Body of pancreas (tissue), 4 donors: ENCODE measurements around the gene LRP1. TPM values are rescaled to one million over a fixed set of nuclear protein-coding genes. Genes with fewer than 3 reads are reported as not detected.
A peak's percentile ranks its signal among the peaks of the same experiment; 100 is the strongest.

Source experiments
- ATAC-seq: fragments of 150-250 bp; one replicate; pipeline ENCODE4 v1.9.1; 2016
- DNase-seq, 4 donors: peaks; one replicate each; pipeline ENCODE4 v3.0.0-alpha.2; 2019
- H3K27ac ChIP-seq, 4 donors: fragments of 200-600 bp; sonication (generic); 1 replicate in 3 of 4; 2 replicates in 1 of 4; pipeline versions ENCODE4 v1.5.1 to v1.6.1; 2016 to 2019; ENCODE audit warnings: mild to moderate bottlenecking in 1 of 4, mixed read lengths in 1 of 4, moderate library complexity in 1 of 4
- H3K27me3 ChIP-seq, 2 donors: fragments of 200-600 bp; sonication (generic); one replicate each; pipeline ENCODE4 v1.6.0; 2016; ENCODE audit warnings: mild to moderate bottlenecking in 1 of 2
- H3K36me3 ChIP-seq, 2 donors: fragments of 200-600 bp; sonication (generic); replicated peaks in 1 of 2; 2 replicates each; pipeline ENCODE4 v1.5.1; 2016; ENCODE audit warnings: low read depth in 2 of 2; ENCODE audit not compliant: insufficient read depth in 1 of 2
- H3K4me1 ChIP-seq: fragments of 200-600 bp; sonication (generic); one replicate; pipeline ENCODE4 v1.6.0; 2016
- H3K4me3 ChIP-seq, 2 donors: fragments of 200-600 bp; sonication (generic); 1 replicate in 1 of 2; 2 replicates in 1 of 2; pipeline ENCODE4 v1.5.1; 2016 to 2019
- H3K9me3 ChIP-seq, 3 donors: fragments of 200-600 bp; sonication (generic); 1 replicate in 2 of 3; 2 replicates in 1 of 3; pipeline ENCODE4 v1.5.1; 2016
- POLR2A ChIP-seq, 3 donors: fragments of 450-650 bp; IDR thresholded peaks; one replicate each; pipeline ENCODE4 v1.6.1; 2016; ENCODE audit warnings: antibody characterized with exemption in 3 of 3, mild to moderate bottlenecking in 2 of 3
- WGBS, 2 donors: methylation state at CpG; one replicate each; pipeline ENCODE4 v1.1.5; 2017; 5-methylcytosine and 5-hydroxymethylcytosine counted together
- intact Hi-C: fragments of 100-400 bp; cut with DNase I; formaldehyde crosslinking; loops from one replicate; pipeline ENCODE4 v1.15.1; 2023
- total RNA-seq, 2 donors: library from RNA; depleted of rRNA; stranded (reverse); fragments of >200 nt; gene quantifications; one replicate each; pipeline ENCODE4 v1.1.0, GENCODE V29; 2016
- TF ChIP-seq, protein P1 (sequence below), 7 experiments: fragments of 450-650 bp in 4 of 7; fragments of 200-600 bp in 3 of 7; sonication (generic) in 3 of 7; IDR thresholded peaks; one replicate each; pipeline ENCODE4 v1.5.1; 2016 to 2019; ENCODE audit warnings: antibody characterized with exemption in 7 of 7

Gene LRP1
- total RNA-seq, 2 donors from 2014 or later = 61.2 to 162 TPM

DNA sequence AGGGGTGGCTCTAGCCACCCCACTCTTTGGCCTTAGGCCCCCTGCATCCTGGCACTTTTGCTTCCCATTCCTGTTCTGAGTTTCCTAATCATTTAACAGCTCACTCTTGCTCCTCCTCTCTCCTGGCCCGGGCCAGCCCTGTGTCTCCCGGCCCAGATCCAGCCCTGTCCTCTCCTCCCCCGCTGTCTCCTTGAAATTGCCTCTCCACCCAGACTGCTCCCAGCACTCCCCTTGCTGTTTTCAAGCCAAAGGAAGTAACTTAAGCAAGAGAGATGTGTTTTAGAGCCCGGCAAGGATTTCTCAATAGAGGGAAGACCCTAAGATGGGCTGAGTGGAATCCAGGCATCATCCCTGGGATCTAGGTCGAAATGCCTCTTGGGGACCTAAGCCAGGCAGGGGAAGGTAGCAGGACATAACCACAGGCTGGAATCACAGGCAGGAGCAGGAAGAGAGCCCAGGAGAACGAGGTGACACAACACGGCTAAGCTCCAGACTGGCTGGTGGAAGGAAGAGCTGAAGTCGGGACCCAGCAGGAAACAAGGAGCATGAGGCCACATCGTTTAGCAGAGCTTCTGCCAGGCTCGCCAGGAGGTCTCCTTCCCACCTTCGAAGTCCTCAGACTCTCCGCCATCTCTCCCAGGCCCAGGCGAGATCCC lies 21.1 kb downstream of the LRP1 start:
- peaks cover 0 to 3% of the 10 kb centered on the region in 2 donors for H3K36me3 ChIP-seq
- H3K27ac ChIP-seq = peak overlapping the region in 2 of 4 donors; percentile 58 to 69
- DNase-seq (peak in 3 of 4 donors; percentile 40 to 58 (median 41)), ATAC-seq (peak; percentile 39)
- H3K4me1 ChIP-seq = peaks cover 4% of the 10 kb centered on the region
- 55 to 64% methylated on average over 13 of the region's 13 CpGs for WGBS, 2 donors
- TF ChIP-seq, protein P1, sequence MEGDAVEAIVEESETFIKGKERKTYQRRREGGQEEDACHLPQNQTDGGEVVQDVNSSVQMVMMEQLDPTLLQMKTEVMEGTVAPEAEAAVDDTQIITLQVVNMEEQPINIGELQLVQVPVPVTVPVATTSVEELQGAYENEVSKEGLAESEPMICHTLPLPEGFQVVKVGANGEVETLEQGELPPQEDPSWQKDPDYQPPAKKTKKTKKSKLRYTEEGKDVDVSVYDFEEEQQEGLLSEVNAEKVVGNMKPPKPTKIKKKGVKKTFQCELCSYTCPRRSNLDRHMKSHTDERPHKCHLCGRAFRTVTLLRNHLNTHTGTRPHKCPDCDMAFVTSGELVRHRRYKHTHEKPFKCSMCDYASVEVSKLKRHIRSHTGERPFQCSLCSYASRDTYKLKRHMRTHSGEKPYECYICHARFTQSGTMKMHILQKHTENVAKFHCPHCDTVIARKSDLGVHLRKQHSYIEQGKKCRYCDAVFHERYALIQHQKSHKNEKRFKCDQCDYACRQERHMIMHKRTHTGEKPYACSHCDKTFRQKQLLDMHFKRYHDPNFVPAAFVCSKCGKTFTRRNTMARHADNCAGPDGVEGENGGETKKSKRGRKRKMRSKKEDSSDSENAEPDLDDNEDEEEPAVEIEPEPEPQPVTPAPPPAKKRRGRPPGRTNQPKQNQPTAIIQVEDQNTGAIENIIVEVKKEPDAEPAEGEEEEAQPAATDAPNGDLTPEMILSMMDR (IDR thresholded peaks at IDR 0.05) = no peak
- no peak for TF ChIP-seq POLR2A (IDR thresholded peaks at IDR 0.05)
- intact Hi-C loops = no loop called here
- no peaks in the 10 kb centered on the region for H3K9me3 ChIP-seq
- no peaks in the 10 kb centered on the region for H3K27me3 ChIP-seq
- no peak overlapping the region for H3K4me3 ChIP-seq

DNA sequence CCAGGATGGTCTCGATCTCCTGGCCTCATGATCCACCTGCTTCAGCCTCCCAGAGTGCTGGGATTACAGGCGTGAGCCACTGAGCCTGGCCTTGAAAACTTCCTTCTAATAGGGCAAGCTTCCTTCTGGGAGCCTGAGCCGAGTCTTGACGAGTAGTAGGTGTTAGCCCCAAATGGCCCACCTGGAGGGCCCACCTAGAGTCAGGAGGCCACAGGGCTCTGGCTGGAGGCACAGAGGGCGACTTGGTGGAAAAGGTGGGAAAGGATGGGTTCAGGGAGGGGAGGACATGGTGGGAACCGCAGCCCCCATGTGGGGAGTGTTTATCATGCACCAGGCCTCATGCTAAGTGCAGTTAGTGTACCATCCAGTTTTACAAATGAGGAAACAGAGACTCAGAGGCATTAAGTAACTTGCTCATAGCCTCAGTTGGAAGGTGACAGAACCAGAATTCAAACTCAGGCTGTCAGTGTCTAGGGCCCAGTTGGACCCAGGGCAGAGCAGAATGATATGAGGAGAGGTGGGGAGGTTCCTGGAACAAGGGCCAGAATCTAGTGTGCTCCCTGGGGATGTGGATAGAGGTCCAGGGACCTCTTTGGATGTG lies 22.2 kb downstream of the LRP1 start:
- Histone ChIP-seq H3K27me3 (no peaks in the 10 kb centered on the region), H3K27ac (peak overlapping the region in 2 of 4 donors; percentile 35 to 69), H3K4me3 (no peak overlapping the region), H3K4me1 (peaks cover 4% of the 10 kb centered on the region), H3K9me3 (no peaks in the 10 kb centered on the region), H3K36me3 (no peaks in the 10 kb centered on the region)
- DNase-seq (no peak), ATAC-seq (no peak)
- 76 to 81% methylated on average over 3 to 5 of the region's 6 CpGs for WGBS, 2 donors
- TF ChIP-seq, protein P1 (IDR thresholded peaks at IDR 0.05) = no peak
- TF ChIP-seq POLR2A (IDR thresholded peaks at IDR 0.05) = no peak
- intact Hi-C loops = no loop called here

DNA sequence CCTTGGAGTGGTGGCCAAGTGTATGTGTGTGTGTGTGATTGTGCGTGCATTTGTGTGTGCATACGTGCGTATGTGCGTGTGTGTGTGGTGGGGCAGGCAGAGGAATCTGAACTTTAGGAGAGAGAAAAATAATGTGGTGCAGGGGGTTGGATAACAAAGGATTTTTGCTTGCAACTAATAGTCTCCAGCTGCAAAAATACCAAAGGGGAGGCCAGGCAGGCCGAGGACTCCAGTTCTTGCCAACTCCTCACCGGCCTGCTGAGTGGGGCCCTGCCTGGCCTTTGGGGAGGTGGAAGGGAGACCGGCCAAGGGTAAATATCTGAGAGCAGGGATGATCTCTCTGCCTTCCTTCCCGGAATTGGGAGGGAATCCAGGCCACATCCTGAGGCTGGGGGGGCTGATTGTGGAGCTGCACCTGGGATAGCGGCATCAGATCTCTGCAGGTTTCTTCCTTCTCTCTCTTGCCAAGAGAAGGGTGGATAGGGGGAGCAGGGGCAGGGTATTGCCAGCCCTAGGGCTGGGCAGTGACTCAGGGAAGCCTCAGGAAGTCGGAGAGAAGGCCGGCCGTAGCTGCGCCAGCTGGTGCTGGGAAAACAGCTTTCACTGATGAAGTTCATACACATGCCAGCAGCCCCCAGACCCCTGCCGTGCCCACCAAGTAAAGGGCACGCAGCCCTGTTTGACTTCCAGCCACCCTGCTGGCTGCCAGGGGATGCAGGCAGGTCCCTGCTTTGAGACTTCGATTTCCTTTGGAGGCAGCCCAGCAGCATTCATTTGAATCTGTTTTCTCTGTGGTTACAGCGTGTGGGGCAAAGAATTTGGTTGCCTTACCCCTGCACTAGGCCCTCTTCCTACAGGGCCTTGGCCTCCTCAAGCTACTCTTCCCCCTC lies 23.7 kb downstream of the LRP1 start:
- peak overlapping the region in 2 of 4 donors; percentile 17 to 36 for H3K27ac ChIP-seq
- no peak overlapping the region for H3K4me3 ChIP-seq
- H3K9me3 ChIP-seq = no peaks in the 10 kb centered on the region
- ATAC-seq = no peak
- DNase-seq = no peak
- WGBS, 2 donors = 69 to 74% methylated on average over 14 to 17 of the region's 17 CpGs
- TF ChIP-seq, protein P1 (IDR thresholded peaks at IDR 0.05) = no peak
- TF ChIP-seq POLR2A (IDR thresholded peaks at IDR 0.05) = no peak
- intact Hi-C loops = no loop called here
- H3K4me1 ChIP-seq = peaks cover 4% of the 10 kb centered on the region
- H3K36me3 ChIP-seq = no peaks in the 10 kb centered on the region
- no peaks in the 10 kb centered on the region for H3K27me3 ChIP-seq

DNA sequence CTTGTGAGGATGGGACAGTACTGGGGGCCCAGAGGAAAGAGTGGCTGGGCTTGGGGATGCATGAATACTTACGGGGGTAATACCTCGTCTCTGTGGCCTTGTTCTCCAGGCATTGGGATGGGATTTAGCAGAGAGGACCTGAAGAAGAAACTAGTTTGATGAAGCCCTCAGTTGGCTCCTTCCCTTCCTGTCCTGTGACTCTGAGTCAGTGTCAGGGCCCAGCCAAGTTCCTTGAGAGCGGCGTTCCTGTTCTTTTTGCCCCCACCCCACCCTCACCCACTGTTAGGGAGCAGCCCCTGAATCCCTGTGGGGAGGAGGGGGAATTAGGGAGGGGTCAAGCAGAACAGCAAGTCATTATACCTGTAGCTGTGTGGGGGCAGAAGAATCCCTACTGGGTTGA lies 24.4 kb downstream of the LRP1 start:
- no peak for TF ChIP-seq POLR2A (IDR thresholded peaks at IDR 0.05)
- TF ChIP-seq, protein P1 (IDR thresholded peaks at IDR 0.05) = no peak
- DNase-seq (no peak), ATAC-seq (no peak)
- Histone ChIP-seq H3K4me1 (peaks cover 4% of the 10 kb centered on the region), H3K27me3 (no peaks in the 10 kb centered on the region), H3K27ac (peak overlapping the region in 2 of 4 donors; percentile 17 to 36), H3K4me3 (no peak overlapping the region), H3K9me3 (no peaks in the 10 kb centered on the region), H3K36me3 (no peaks in the 10 kb centered on the region)
- intact Hi-C loops = no loop called here
- 83% methylated on average over 4 of the region's 4 CpGs for WGBS, 2 donors
